KMS-11 (cell line): ENCODE data around the gene SMURF1.

Experiments
- H2AFZ ChIP-seq: fragments of 200-600 bp; sonication (generic); 2 replicates; pipeline ENCODE4 v1.6.1; 2016; ENCODE audit warnings: antibody characterized with exemption, mixed run types, low read depth
- H3K27ac ChIP-seq: fragments of 200-600 bp; sonication (generic); 2 replicates; pipeline ENCODE4 v1.6.1; 2016; ENCODE audit warnings: mild to moderate bottlenecking, mixed run types
- H3K27me3 ChIP-seq: fragments of 200-600 bp; sonication (generic); 2 replicates; pipeline ENCODE4 v1.6.1; 2017; ENCODE audit warnings: mild to moderate bottlenecking, low read depth, mixed run types, moderate library complexity; ENCODE audit not compliant: insufficient read depth
- H3K36me3 ChIP-seq: fragments of 200-600 bp; sonication (generic); 2 replicates; pipeline ENCODE4 v1.6.1; 2017; ENCODE audit warnings: mild to moderate bottlenecking, mixed run types; ENCODE audit not compliant: insufficient read depth
- H3K4me1 ChIP-seq: fragments of 200-600 bp; sonication (generic); 2 replicates; pipeline ENCODE4 v1.6.1; 2016; ENCODE audit warnings: mild to moderate bottlenecking, low read depth, mixed run types; ENCODE audit not compliant: poor library complexity, severe bottlenecking
- H3K4me2 ChIP-seq: fragments of 200-600 bp; sonication (generic); 2 replicates; pipeline ENCODE4 v1.7.0; 2016; ENCODE audit warnings: mild to moderate bottlenecking, mixed run types
- H3K4me3 ChIP-seq: fragments of 200-600 bp; sonication (generic); IDR thresholded peaks from 2 replicates; pipeline ENCODE4 v1.6.1; 2017; ENCODE audit warnings: low read depth, low read length, mixed read lengths; ENCODE audit not compliant: insufficient read depth
- H3K79me2 ChIP-seq: fragments of 200-600 bp; sonication (generic); 2 replicates; pipeline ENCODE4 v1.6.1; 2016; ENCODE audit warnings: low read depth, mixed run types; ENCODE audit not compliant: insufficient read depth
- H3K9ac ChIP-seq: fragments of 200-600 bp; sonication (generic); 2 replicates; pipeline ENCODE4 v1.6.1; 2016; ENCODE audit warnings: mild to moderate bottlenecking, mixed run types
- H4K20me1 ChIP-seq: fragments of 200-600 bp; sonication (generic); 2 replicates; pipeline ENCODE4 v1.6.1; 2016; ENCODE audit warnings: mild to moderate bottlenecking, mixed run types; ENCODE audit not compliant: insufficient read depth
- TF ChIP-seq, protein P1 (sequence below): fragments of 200-600 bp; sonication (generic); conservative IDR thresholded peaks from 2 replicates; pipeline ENCODE4 v1.6.1; 2017; ENCODE audit warnings: low read depth, mild to moderate bottlenecking, antibody characterized with exemption, low read length, moderate library complexity, mixed read lengths

The SMURF1 gene

DNA sequence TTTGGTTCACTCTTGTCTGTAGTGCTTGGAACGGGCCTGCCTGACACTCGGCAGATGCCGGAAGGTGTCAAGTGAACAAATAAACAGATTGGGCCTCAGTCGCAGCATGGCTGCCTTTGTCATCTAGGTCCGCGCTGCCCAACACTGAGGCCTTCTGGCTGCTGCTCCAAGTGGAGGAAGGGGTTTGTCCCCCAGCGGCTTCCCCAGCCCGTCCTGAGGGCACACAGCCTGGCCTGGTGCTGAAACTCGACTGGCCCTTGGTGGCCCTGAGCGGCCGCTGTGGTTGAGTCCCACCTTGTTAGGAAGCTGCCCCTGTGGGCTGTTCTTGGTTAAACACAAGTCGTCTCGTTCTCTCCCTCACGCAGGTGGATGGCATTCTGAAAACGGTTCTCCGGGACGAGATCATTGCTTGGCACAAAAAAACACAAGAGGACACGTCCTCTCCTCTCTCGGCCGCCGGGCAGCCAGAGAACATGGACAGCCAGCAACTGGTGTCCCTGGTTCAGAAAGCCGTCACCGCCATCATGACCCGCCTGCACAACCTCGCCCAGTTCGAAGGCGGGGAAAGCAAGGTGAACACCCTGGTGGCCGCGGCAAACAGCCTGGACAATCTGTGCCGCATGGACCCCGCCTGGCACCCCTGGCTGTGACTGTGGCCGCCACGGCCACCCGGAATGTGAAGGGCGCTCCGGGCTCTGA, 132.1 kb downstream of the SMURF1 start:
- H3K4me1 ChIP-seq: no peaks in the 10 kb centered on the region
- peaks cover 5% of the 10 kb centered on the region; the same call in 1 of the 2 replicates for H3K79me2 ChIP-seq
- TF ChIP-seq, protein P1, sequence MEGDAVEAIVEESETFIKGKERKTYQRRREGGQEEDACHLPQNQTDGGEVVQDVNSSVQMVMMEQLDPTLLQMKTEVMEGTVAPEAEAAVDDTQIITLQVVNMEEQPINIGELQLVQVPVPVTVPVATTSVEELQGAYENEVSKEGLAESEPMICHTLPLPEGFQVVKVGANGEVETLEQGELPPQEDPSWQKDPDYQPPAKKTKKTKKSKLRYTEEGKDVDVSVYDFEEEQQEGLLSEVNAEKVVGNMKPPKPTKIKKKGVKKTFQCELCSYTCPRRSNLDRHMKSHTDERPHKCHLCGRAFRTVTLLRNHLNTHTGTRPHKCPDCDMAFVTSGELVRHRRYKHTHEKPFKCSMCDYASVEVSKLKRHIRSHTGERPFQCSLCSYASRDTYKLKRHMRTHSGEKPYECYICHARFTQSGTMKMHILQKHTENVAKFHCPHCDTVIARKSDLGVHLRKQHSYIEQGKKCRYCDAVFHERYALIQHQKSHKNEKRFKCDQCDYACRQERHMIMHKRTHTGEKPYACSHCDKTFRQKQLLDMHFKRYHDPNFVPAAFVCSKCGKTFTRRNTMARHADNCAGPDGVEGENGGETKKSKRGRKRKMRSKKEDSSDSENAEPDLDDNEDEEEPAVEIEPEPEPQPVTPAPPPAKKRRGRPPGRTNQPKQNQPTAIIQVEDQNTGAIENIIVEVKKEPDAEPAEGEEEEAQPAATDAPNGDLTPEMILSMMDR: no peak
- H3K27ac ChIP-seq: no peak overlapping the region
- no peak overlapping the region for H2AFZ ChIP-seq
- H3K9ac ChIP-seq: no peak overlapping the region
- no peak overlapping the region for H3K4me3 ChIP-seq
- H3K4me2 ChIP-seq: no peak overlapping the region
- peaks cover 21% of the 10 kb centered on the region; the same call in 1 of the 2 replicates for H3K36me3 ChIP-seq
- H4K20me1 ChIP-seq: no peaks in the 10 kb centered on the region
- no peaks in the 10 kb centered on the region for H3K27me3 ChIP-seq

DNA sequence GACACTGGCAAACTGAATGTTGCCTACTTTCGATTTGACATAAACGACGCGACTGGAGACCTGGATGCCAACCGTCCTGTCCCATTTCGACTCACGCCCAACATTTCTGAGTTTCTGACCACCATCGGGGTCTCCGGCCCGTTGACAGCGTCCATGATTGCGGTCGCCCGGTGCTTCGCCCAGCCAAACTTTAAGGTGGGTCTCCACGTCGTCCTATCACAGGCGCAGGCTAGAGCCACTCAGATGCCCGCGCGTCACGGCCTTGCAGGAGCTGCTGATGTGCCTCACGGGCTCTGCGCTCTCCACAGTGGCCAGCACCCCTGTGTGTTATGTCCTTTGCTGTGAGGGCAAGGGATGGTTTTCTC, 132.6 kb downstream of the SMURF1 start:
- no peaks in the 10 kb centered on the region for H3K4me1 ChIP-seq
- H3K36me3 ChIP-seq: peaks cover 21% of the 10 kb centered on the region; the same call in 1 of the 2 replicates
- H3K27ac ChIP-seq: no peak overlapping the region
- no peak overlapping the region for H3K4me2 ChIP-seq
- no peak overlapping the region for H2AFZ ChIP-seq
- no peaks in the 10 kb centered on the region for H3K27me3 ChIP-seq
- H3K9ac ChIP-seq: no peak overlapping the region
- TF ChIP-seq, protein P1: no peak
- H3K4me3 ChIP-seq: no peak overlapping the region
- H3K79me2 ChIP-seq: no peaks in the 10 kb centered on the region; the same call in 1 of the 2 replicates
- H4K20me1 ChIP-seq: no peaks in the 10 kb centered on the region

DNA sequence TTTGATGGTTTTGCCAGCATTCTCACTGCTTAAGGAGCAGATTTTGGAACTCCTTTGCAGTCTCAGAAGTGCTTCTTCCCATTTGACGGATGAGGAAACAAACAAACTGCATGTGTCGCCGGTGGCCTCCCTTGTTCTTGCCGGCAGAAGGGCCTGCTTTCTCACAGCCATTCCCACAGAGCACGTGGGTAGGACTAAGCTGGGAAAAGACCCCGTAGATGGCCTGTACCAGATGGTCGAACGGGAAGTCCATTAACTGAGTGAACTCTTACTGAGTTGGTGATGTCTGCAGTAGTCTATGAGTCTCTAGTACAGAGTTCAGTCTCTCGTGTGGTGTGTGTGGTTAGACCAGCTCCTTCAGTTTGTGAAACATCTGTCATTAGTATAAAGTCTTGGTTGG, 133.6 kb downstream of the SMURF1 start:
- no peak overlapping the region for H3K4me3 ChIP-seq
- H4K20me1 ChIP-seq: no peaks in the 10 kb centered on the region
- H3K27ac ChIP-seq: no peak overlapping the region
- TF ChIP-seq, protein P1: no peak
- H3K27me3 ChIP-seq: no peaks in the 10 kb centered on the region
- H3K36me3 ChIP-seq: peaks cover 25% of the 10 kb centered on the region; the same call in 1 of the 2 replicates
- H2AFZ ChIP-seq: no peak overlapping the region
- no peak overlapping the region for H3K4me2 ChIP-seq
- no peaks in the 10 kb centered on the region for H3K4me1 ChIP-seq
- no peaks in the 10 kb centered on the region for H3K79me2 ChIP-seq
- no peak overlapping the region for H3K9ac ChIP-seq

DNA sequence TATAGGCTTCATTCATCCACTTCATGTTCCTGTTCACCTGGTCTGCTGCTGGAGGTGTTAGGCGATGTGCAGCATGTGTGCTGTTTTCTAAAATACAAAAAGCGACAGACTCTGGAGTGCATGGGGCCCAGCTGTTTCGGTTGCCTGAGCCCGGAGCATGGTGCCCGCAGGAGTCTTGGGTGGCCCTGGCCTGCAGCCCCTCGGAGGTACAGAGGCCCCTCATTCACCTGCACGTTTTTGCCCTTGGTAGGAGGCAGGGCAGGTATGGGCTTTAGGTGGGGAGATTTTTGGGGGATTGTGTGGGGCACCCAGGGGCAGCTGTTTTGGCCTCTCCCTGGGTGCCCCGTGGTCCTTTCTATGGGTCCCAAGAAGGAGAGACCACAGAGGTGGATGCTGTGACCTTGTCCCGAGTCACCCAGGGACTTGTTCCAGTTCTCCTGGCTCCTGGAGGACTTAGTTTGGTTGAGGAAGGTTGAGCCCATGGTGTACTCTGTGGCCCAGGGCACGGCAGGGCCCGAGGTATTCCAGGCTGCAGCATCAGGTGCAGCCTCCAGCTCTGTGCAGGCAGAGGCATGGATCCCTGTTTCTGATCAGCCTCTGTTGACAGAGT, 134.9 kb downstream of the SMURF1 start:
- Histone ChIP-seq H3K27ac (no peak overlapping the region), H3K4me1 (no peaks in the 10 kb centered on the region), H2AFZ (no peak overlapping the region), H3K79me2 (no peaks in the 10 kb centered on the region; the same call in 1 of the 2 replicates), H4K20me1 (no peaks in the 10 kb centered on the region), H3K4me2 (no peak overlapping the region), H3K27me3 (no peaks in the 10 kb centered on the region), H3K9ac (no peak overlapping the region), H3K4me3 (no peak overlapping the region), H3K36me3 (peaks cover 25% of the 10 kb centered on the region; the same call in 1 of the 2 replicates)
- TF ChIP-seq, protein P1: no peak
